ENCODE data around the gene BDH1.

DNA sequence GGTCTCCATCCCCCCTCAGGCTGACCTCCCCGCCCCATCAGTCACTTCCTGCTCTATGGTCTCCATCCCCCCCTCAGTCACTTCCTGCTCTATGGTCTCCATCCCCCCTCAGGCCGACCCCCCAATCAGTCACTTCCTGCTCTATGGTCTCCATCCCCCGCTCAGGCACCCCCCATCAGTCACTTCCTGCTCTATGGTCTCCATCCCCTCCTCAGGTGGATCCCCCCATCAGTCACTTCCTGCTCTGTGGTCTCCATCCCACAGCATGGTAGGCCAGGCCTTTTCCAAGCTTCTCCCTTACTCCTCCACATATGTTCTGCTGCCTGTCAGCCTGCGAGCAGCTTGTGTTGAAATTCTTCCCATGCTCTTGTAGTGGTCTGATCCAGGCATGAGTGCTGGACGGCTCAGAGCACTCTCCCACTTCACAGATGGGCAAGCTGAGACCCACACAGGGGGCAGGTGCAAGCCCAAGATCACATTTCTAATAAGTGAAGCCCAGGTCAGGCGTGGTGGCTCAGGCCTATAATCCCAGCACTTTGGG, 36.8 kb downstream of the BDH1 start:
- TF ChIP-seq EZH2 (IDR thresholded peaks at IDR 0.05) (no peak), POLR2AphosphoS5 (IDR thresholded peaks at IDR 0.05; ENCODE audit: borderline replicate concordance, low read depth, low read length) (no peak)
